ENCODE data around the gene SMIM8.

DNA sequence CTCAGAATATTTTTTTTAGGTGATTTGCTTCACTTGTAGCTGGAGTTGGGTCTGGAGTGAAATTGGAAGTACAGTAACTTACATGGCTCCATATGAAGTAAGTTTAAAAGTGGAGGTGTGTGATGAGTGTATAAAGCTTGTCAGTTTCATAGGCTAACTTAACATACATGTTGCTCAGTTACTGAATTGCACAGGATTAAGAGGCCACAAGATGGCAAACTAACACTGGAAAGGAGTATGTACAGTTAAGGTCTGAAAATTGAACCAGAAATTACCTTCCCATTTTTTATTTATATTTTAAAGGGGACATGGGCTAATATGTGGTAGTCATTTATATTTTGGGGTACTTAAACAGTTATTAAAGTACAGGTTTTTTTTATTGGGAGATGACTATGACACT, 45.3 kb upstream of the SMIM8 start:
- TF ChIP-seq, protein P1, sequence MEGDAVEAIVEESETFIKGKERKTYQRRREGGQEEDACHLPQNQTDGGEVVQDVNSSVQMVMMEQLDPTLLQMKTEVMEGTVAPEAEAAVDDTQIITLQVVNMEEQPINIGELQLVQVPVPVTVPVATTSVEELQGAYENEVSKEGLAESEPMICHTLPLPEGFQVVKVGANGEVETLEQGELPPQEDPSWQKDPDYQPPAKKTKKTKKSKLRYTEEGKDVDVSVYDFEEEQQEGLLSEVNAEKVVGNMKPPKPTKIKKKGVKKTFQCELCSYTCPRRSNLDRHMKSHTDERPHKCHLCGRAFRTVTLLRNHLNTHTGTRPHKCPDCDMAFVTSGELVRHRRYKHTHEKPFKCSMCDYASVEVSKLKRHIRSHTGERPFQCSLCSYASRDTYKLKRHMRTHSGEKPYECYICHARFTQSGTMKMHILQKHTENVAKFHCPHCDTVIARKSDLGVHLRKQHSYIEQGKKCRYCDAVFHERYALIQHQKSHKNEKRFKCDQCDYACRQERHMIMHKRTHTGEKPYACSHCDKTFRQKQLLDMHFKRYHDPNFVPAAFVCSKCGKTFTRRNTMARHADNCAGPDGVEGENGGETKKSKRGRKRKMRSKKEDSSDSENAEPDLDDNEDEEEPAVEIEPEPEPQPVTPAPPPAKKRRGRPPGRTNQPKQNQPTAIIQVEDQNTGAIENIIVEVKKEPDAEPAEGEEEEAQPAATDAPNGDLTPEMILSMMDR (IDR thresholded peaks at IDR 0.05 in 4 of 5, conservative IDR thresholded peaks at IDR 0.05 in 1 of 5): no peak
- TF ChIP-seq POLR2A (IDR thresholded peaks at IDR 0.05): no peak

Measured in gastrocnemius medialis (tissue), 4 donors.